Raji (cell line): ENCODE results near the gene SMURF1.
A peak's percentile ranks its signal among the peaks of the same experiment; 100 is the strongest.

ENCODE experiments used
- POLR2A ChIP-seq: IDR thresholded peaks from 2 replicates; pipeline ENCODE4 v1.6.1; 2011; ENCODE audit warnings: low read depth, low read length, control low read depth; ENCODE audit not compliant: insufficient read depth

Gene SMURF1

DNA sequence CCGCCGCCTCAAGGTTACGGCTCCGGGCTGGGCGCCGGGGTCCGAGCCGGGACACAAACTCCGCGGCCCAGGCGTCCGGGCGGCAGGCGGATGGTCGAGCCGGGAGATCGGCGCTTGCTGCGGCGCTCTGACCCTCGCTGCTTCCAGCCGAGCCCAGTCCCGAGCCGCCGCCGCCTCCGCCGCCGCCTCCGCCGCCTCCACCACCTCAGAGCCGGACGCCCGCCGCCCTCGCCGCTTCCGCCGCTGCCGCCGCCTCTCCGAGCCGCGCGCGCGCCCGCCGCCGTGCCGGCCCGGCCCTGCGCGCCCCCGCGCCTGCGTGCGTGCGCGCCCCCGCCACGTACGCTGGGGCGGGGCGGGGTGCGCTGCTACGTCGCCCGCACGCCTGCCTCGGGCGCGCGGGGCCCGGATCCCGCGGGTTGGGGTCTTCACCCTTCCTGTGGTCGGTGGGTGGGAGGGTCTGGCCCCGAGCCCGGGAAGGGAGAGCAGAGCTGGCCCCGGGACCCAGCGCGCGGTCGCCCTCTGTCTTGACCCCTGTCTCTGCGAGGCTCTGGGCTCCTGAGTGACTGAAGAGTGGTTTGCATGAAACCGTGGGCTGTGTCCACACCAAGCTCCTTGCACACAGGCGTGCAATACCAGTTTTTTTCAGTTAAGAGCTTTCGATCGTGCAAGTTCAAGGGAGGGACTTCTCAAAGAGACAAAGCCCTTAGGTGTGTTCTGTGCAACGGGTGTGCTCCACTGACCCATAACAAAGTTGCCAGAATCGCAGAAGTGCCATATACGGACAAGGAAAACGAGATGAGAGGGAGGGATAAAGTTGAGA lies at the start of gene SMURF1:
SMURF1 (minus strand) TSS at position 256 of the 820 bp plus-strand sequence. CDS start 328 bp downstream, outside the sequence.
- TF ChIP-seq POLR2A = peak; percentile 92

DNA sequence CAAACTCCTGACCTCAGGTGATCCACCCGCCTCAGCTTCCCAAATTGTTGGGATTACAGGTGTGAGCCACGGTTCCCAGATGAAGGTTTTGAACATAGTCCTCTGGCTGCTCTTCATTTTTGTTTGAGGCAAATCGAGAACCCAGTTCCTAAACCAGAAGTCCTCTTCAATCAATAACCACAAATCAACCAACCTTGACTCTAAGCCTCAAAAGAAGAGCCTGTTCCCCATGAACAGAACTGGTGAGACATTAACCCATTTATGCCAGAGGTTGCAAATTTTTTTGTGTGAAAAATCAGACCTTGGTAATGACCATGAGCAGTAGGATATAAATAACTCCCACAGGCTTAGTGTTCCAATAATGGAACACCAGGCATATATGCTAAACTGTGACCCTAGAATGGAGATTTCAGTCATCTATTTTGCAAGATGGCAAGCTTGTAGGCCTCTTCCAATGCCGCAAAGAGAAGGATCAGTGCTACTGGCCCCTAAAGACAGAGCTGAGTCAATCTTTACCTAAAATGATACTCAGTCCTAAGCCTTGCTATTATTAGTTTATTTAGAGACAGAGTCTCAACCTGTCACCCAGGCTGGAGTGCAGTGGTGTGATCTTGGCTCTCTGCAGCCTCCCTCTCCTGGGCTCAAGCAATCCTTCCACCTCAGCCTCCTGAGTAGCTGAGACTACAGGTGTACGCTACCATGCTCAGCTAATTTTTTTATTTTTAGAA lies 48.1 kb upstream of the SMURF1 start:
- TF ChIP-seq POLR2A = no peak

DNA sequence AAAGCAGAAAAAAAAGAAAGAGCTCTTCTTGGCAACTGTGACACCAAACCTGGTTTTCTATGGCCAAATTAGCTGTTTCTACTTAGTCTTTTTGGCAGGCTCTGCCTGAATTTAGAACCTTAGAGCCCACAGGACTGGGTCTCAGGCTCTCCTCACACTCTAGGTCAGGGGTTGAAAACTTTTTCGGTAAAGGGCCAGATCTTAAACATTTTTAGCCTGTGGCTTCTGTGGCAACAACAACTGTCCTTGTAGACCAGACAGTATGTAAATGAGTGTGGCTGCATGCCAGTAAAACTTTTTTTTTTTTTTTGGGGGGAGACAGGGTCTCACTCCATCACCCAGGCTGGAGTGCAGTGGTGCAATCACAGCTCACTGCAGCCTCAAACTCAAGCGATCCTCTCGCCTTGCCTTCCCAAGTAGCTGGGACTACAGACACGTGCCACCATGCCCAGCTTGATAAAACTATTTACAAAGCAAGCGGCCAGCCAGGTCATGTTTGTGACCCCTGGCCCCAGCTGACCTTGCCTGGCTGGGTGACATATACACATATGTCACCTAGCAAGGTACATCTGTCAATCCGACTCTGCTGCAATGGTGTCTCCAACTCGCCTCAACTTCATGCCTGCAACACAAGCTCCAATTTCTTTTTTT lies 46.6 kb upstream of the SMURF1 start:
- no peak for TF ChIP-seq POLR2A

DNA sequence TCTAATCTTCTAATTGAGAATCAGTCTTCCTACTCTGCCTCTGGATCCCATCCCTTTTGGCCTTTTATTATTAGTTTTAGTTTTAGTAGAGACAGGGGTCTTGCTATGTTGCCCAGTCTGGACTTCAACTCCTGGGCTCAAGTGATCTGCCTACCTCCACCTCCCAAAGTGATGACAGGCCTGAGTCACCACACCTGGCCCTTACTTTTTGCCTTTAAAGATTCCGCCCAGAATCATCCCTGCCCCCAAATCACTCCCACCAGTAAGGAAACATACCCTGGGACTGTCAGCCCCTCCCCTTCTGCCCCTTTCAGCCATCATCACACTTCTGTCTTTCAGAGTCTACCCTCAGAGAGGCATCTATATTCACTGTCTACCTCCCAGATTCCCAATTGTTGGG lies 45.3 kb upstream of the SMURF1 start:
- TF ChIP-seq POLR2A = no peak

DNA sequence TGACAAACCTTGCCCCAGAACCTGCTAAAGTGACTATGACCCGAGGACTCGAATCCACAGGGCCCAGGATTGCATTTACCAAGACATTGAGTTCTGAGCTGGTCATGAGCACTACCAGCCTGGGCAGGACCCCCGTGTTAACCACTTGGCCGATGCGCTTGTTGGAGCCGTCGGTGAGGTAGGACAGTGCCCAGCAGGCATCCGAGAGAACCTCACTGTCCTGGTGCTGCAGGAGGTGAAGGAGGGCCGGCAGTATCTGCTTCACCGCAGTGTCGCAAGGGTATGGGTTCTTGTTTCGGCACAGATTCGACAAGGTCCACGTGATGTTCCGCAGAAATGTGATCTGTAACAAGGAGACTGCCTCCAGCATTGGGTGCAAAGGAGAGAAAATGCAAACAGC lies 44.3 kb upstream of the SMURF1 start:
- TF ChIP-seq POLR2A = no peak

DNA sequence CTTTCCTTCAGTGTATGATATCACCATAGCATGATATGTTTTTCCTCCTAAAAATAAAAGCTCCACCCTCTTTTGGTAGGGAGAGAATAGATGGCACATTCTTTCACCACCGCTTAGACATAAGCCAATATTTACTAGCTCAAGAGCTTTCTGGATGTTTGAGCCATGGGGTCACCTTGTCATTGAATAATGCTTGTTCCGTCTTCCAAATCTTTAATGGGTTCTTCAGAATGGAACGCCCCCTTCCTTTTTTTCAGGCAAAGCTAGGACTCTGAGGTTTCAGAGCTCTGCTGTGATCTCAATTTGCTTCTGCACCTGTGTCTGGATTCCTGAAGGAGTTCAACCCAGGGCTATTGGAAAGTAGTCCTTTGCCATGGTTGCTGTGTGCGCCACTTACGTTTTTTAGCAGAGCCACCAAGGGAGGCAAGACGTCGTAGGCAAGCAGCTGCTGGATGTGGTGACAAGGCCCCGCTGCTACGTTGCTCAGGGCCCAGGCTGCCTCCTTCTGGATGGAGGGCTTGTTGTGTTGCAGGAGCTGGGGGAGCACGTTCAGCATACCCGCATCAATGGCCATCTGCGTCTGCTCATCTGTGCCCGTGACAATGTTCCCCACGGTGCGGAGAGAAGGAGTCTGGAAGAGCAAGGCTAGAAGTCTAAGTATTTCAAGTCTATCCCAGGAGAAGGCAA lies 40.8 kb upstream of the SMURF1 start:
- no peak for TF ChIP-seq POLR2A

DNA sequence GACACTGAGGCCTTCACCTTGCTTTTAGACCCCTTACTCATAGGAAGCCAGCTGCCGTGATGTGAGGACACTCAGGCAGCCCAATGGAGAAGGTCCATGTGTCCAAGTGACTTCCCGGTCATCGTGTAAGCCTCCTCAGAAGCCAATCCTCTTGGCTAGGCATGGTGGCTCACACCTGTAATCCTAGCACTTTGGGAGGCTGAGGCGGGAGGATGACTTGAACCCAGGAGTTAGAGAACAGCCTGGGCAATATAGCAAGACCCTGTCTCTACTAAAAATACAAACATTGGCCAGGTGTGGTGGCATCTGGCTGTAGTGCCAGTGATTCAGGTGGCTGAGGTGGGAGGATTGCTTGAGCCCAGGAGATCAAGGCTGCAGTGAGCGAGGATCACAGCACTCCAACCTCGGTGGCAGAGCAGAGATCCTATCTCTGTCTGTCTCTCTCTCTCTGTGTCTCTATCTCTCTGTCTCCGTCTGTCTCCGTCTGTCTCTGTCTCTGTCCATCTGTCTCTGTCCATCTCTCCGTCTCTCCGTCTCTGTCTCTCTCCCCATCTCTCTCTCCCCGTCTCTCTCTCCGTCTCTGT lies 36.3 kb upstream of the SMURF1 start:
- no peak for TF ChIP-seq POLR2A

DNA sequence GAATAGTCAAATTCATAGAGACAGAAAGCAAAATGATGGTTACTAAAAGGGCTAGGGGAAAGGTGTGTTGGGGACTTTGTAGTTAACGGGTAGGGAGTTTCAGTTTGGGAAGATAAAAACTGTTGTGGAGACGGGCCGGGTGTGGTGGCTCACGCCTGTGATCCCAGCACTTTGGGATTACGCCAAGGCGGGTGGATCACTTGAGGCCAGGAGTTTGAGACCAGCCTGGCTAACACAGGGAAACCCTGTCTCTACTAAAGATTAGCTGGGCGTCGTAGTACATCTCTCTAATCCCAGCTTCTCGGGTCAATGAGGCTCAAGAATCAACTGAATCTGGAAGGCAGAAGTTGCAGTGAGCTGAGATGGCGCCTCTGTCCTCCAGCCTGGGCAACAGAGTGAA lies 33.3 kb upstream of the SMURF1 start:
- TF ChIP-seq POLR2A = no peak

DNA sequence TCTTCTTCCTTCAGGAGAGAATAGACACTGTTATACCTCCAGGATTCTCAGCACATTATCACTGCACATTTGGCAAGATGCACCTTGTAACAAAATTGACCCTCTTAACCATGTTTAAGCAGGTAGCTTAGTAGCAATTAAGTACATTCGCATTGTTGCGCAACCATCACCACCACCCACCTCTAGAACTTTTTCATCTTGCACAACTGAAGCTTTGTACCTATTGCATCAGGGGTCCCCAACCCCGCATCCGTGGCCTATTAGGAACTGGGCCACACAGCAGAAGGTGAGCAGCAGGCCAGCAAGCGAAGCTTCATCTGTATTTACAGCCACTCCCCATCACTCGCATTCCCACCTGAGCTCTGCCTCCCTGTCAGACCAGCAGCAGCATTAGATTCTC lies 29.9 kb upstream of the SMURF1 start:
- no peak for TF ChIP-seq POLR2A

DNA sequence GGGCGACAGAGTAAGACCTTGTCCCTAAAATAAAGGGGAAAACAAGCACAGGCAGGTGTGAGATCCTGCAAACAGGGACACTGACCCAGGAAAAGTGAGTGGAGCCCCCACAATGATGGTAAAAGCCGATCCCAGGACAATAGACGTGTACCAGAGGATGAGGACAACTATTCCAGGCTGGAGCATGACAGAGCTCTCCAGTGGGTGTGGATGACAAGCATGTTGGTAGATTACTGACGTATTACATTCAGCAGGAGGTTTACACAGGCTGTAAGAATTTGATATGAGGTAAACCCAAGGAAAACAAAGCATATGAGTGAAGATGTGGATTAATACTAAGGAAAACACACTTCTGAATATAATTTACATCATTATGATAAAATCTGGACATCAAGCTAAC lies 27.8 kb upstream of the SMURF1 start:
- TF ChIP-seq POLR2A = no peak

DNA sequence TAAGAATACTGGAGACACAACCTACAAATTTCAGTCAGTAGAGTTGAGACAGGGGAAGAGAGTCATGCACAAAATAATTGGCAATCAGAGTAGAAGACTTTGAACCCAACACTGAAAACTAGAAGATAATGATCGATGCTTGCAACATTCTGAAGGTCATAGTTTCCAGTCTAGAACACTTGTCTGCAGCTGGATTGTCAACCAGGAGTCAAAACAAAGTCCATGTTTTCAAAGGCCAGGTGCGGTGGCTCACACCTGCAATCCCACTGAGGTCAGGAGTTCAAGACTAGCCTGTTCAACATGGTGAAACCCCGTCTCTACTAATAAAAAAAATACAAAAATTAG lies 26.8 kb upstream of the SMURF1 start:
- TF ChIP-seq POLR2A = no peak

DNA sequence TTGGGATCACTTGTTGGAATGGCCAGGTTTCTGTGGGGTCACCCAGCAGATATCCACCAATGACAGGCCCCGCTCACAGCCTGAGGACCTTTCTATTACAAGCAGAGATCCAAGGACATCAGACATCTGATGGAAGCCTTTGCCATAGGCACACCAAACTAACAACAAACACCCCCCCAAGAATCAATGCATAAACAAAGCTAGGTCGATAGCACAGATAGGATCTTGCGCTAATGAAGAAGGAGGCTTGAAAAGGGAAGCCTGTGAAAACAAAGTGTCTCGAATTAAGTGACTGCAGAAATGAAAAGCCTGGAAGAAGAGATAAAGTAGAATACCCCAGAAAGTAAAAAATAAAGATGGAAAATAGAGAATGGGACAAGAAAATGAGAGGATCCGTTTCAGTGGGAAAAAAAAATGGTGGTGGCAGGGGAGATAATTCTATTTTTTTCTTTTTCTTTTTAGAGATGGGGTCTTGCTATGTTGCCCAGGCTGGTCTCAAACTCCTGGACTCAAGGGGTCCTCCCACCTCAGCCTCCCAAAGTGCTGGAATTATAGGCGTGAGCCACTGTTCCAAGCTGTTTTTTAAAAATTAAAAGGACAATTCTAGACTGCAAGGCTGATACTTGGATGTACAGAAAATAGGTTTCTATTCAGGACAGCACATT lies 26.3 kb upstream of the SMURF1 start:
- TF ChIP-seq POLR2A = no peak

DNA sequence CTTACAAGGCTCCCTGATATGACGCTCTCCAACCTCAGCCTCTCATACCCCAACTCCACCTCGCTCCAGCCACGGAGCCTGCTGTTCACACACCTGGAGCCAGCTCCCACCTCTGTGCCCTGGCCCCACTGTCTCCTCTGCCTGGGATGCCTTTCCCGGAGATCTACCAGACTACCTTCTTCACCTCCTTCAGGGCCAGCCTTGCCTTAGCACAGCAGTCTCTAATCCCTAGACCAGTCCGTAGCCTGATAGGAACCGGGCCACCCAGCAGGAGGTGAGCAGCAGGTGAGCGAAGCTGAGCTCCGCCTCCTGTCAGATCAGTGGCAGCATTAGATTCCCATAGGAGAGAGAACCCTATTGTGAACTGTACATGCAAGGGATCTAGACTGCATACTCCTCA lies 23.2 kb upstream of the SMURF1 start:
- TF ChIP-seq POLR2A = no peak

DNA sequence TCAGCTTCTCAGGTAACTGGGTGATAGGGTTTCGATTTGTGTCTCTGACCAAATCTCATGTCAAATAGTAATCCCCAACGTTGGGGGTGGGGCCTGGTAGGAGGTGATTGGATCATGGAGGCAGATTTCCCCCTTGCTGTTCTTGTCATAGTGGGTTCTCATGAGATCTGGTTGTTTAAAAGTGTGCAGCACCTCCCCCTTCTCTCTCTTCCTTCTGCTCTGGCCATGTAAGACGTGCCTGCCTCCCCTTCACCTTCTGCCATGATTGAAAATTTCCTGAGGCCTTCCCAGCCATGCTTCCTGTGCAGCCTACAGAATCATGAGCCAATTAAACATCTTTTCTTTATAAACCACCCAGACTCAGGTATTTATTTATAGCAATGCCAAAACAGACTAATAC lies 21.9 kb upstream of the SMURF1 start:
- TF ChIP-seq POLR2A = no peak

DNA sequence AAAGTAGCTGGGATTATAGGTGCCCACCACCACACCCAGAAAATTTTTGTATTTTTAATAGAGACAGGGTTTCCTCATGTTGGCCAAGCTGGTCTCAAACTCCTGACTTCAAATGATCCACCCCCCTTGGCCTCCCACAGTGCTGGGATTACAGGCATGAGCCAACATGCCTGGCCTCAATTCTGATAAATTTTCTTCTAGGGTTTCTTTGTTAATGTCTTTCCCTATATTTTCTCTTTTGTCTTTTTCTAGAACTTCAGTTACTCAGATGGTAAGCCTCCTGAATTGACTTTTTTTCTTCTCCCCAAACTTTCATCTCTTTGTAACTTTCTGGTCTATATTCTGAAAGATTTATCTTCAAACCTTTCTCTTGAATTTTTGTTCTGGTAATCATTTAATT lies 12.7 kb upstream of the SMURF1 start:
- TF ChIP-seq POLR2A = no peak

DNA sequence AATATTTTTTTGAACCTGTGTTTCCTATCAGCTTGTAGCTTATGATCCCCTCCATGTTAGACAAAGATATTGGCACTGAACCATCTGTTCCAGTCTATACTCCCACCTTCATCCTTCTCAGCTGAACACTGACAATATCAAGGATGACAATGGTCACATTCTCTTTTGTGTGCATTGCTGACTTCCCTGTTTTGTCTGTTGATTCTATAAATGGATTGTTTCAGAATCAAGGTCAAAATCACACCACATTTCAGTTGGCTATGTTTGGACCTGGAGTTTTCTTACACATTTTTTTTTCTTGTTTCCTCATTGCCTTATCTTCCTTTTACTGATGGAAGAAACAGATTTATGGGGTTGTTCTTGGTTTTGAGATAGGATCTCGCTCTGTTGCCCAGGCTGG lies 11.3 kb upstream of the SMURF1 start:
- no peak for TF ChIP-seq POLR2A
